Activated CD4-positive, alpha-beta T cell treated with anti-CD3 and anti-CD28 coated beads, Interleukin-2, amount 10 ng/mL, durations not matched to agents 24 days and 14 days (primary cell): ENCODE measurements around the gene HOXB9. TPM values are rescaled to one million over a fixed set of nuclear protein-coding genes. Genes with fewer than 3 reads are reported as not detected.

Source experiments
- DNase-seq: peaks from one replicate; pipeline ENCODE4 v3.0.0; 2022
- H3K27ac Mint-ChIP-seq: one replicate; pipeline ENCODE4 v1.8.0; 2022; ENCODE audit warnings: mild to moderate bottlenecking, mixed read lengths
- H3K27me3 Mint-ChIP-seq: one replicate; pipeline ENCODE4 v1.8.0; 2022; ENCODE audit warnings: mixed read lengths
- H3K36me3 Mint-ChIP-seq: one replicate; pipeline ENCODE4 v1.8.0; 2022; ENCODE audit warnings: low read depth, mild to moderate bottlenecking, mixed read lengths
- H3K4me1 Mint-ChIP-seq: one replicate; pipeline ENCODE4 v1.8.0; 2021; ENCODE audit warnings: mixed read lengths
- H3K4me3 Mint-ChIP-seq: one replicate; pipeline ENCODE4 v1.8.0; 2022; ENCODE audit warnings: mild to moderate bottlenecking, moderate library complexity, mixed read lengths
- H3K9me3 Mint-ChIP-seq: one replicate; pipeline ENCODE4 v1.8.0; 2021; ENCODE audit warnings: mixed read lengths
- intact Hi-C: fragments of 100-400 bp; cut with micrococcal nuclease; formaldehyde crosslinking; loops from one replicate; pipeline ENCODE4 v1.15.1; 2023
- total RNA-seq: library from RNA; stranded (reverse); gene quantifications from 2 replicates; pipeline ENCODE4 v1.2.3, GENCODE V29; 2022

Gene HOXB9
- total RNA-seq, 1 donor from 2014 or later, result 0.30 TPM

GRCh38 chr17:48643697-48644012 is 17.5 kb upstream of the HOXB9 start:
- Mint-ChIP-seq H3K4me1 (peaks cover 21% of the 10 kb centered on the region), H3K27me3 (peaks cover 92% of the 10 kb centered on the region), H3K27ac (no peak overlapping the region), H3K9me3 (no peaks in the 10 kb centered on the region), H3K36me3 (peaks cover 2% of the 10 kb centered on the region), H3K4me3 (no peak overlapping the region)
- DNase-seq, result no peak
- intact Hi-C loops, result loop anchor here (5.0 kb wide), 1 partner anchor 79 kb away; the partner anchor contains the start of genes PRAC1 and PRAC2

GRCh38 chr17:48642843-48643696 is 16.9 kb upstream of the HOXB9 start:
- intact Hi-C loops, result loop anchor here (5.0 kb wide), 1 partner anchor 79 kb away; the partner anchor contains the start of genes PRAC1 and PRAC2
- peaks cover 2% of the 10 kb centered on the region for H3K36me3 Mint-ChIP-seq

GRCh38 chr17:48642059-48642842 is 16.1 kb upstream of the HOXB9 start:
- Mint-ChIP-seq H3K9me3 (no peaks in the 10 kb centered on the region), H3K27me3 (peaks cover 94% of the 10 kb centered on the region), H3K27ac (no peak overlapping the region), H3K4me1 (peaks cover 16% of the 10 kb centered on the region), H3K4me3 (no peak overlapping the region), H3K36me3 (peaks cover 2% of the 10 kb centered on the region)
- intact Hi-C loops, result loop anchor here (5.0 kb wide), 1 partner anchor 80 kb away; the partner anchor contains the start of genes PRAC1 and PRAC2
- peak; percentile 57 for DNase-seq

More at GRCh38 chr17:48642843-48643696, 16.9 kb upstream of the HOXB9 start:
- Mint-ChIP-seq H3K9me3 (no peaks in the 10 kb centered on the region), H3K27me3 (peaks cover 92% of the 10 kb centered on the region), H3K4me1 (peaks cover 21% of the 10 kb centered on the region), H3K27ac (no peak overlapping the region), H3K4me3 (no peak overlapping the region)
- no peak for DNase-seq

GRCh38 chr17:48641541-48642058 is 15.4 kb upstream of the HOXB9 start:
- Mint-ChIP-seq H3K36me3 (peaks cover 2% of the 10 kb centered on the region), H3K9me3 (no peaks in the 10 kb centered on the region), H3K27me3 (peaks cover 96% of the 10 kb centered on the region), H3K4me1 (peaks cover 12% of the 10 kb centered on the region), H3K4me3 (no peak overlapping the region), H3K27ac (peak overlapping the region; percentile 62)
- intact Hi-C loops, result loop anchor here (2.0 to 5.0 kb wide), 2 partner anchors 25 to 81 kb away; partner anchors contain the start of genes PRAC1 and PRAC2
- no peak for DNase-seq

- peaks cover 11% of the 10 kb centered on the region for H3K4me1 Mint-ChIP-seq
- intact Hi-C loops, result loop anchor here (2.0 to 5.0 kb wide), 2 partner anchors 24 to 81 kb away; partner anchors contain the start of genes PRAC1 and PRAC2
- no peak overlapping the region for H3K27ac Mint-ChIP-seq
- peaks cover 97% of the 10 kb centered on the region for H3K27me3 Mint-ChIP-seq
- H3K4me3 Mint-ChIP-seq, result no peak overlapping the region
- peaks cover 2% of the 10 kb centered on the region for H3K36me3 Mint-ChIP-seq
- DNase-seq, result no peak
- no peaks in the 10 kb centered on the region for H3K9me3 Mint-ChIP-seq
Observed at GRCh38 chr17:48640858-48641180, 14.7 kb upstream of the HOXB9 start.

- intact Hi-C loops, result loop anchor here (2.0 to 5.0 kb wide), 2 partner anchors 23 to 82 kb away; partner anchors contain the start of genes PRAC1 and PRAC2
- no peak for DNase-seq
- peaks cover 2% of the 10 kb centered on the region for H3K36me3 Mint-ChIP-seq
- peaks cover 8% of the 10 kb centered on the region for H3K4me1 Mint-ChIP-seq
- no peak overlapping the region for H3K4me3 Mint-ChIP-seq
- peaks cover 97% of the 10 kb centered on the region for H3K27me3 Mint-ChIP-seq
- no peaks in the 10 kb centered on the region for H3K9me3 Mint-ChIP-seq
- H3K27ac Mint-ChIP-seq, result no peak overlapping the region
Observed at GRCh38 chr17:48639982-48640857, 14.1 kb upstream of the HOXB9 start.

- intact Hi-C loops, result no loop called here
- no peak overlapping the region for H3K27ac Mint-ChIP-seq
- H3K36me3 Mint-ChIP-seq, result peaks cover 2% of the 10 kb centered on the region
- H3K9me3 Mint-ChIP-seq, result no peaks in the 10 kb centered on the region
- peaks cover 9% of the 10 kb centered on the region for H3K4me1 Mint-ChIP-seq
- H3K27me3 Mint-ChIP-seq, result peaks cover 97% of the 10 kb centered on the region
- DNase-seq, result no peak
- no peak overlapping the region for H3K4me3 Mint-ChIP-seq
Observed at GRCh38 chr17:48639136-48639535, 13.0 kb upstream of the HOXB9 start.

- Mint-ChIP-seq H3K36me3 (peaks cover 2% of the 10 kb centered on the region), H3K27ac (no peak overlapping the region), H3K9me3 (no peaks in the 10 kb centered on the region), H3K27me3 (peaks cover 94% of the 10 kb centered on the region), H3K4me3 (no peak overlapping the region), H3K4me1 (peaks cover 11% of the 10 kb centered on the region)
- DNase-seq, result no peak
- intact Hi-C loops, result no loop called here
Observed at GRCh38 chr17:48637323-48638260, 11.4 kb upstream of the HOXB9 start.

- Mint-ChIP-seq H3K4me3 (no peak overlapping the region), H3K27ac (no peak overlapping the region)
- intact Hi-C loops, result loop anchor here (1.0 kb wide), 1 partner anchor 10 kb away; the partner anchor contains the start of gene HOXB9
Observed at GRCh38 chr17:48636177-48637018, 10.2 kb upstream of the HOXB9 start.

GRCh38 chr17:48634493-48635208 is 8.5 kb upstream of the HOXB9 start:
- Mint-ChIP-seq H3K4me3 (peak overlapping the region; percentile 47), H3K27ac (no peak overlapping the region)

More at GRCh38 chr17:48636177-48637018, 10.2 kb upstream of the HOXB9 start:
- peak; percentile 91 for DNase-seq
- Mint-ChIP-seq H3K4me1 (peaks cover 8% of the 10 kb centered on the region), H3K36me3 (no peaks in the 10 kb centered on the region), H3K27me3 (peaks cover 92% of the 10 kb centered on the region), H3K9me3 (no peaks in the 10 kb centered on the region)

GRCh38 chr17:48633266-48633677 is 7.1 kb upstream of the HOXB9 start:
- Mint-ChIP-seq H3K4me1 (peaks cover 6% of the 10 kb centered on the region), H3K36me3 (no peaks in the 10 kb centered on the region), H3K9me3 (no peaks in the 10 kb centered on the region), H3K27me3 (peaks cover 89% of the 10 kb centered on the region), H3K4me3 (no peak overlapping the region), H3K27ac (no peak overlapping the region)
- DNase-seq, result no peak
- intact Hi-C loops, result no loop called here

More at GRCh38 chr17:48634493-48635208, 8.5 kb upstream of the HOXB9 start:
- Mint-ChIP-seq H3K27me3 (peaks cover 89% of the 10 kb centered on the region), H3K9me3 (no peaks in the 10 kb centered on the region), H3K4me1 (peaks cover 6% of the 10 kb centered on the region), H3K36me3 (no peaks in the 10 kb centered on the region)
- no peak for DNase-seq
- intact Hi-C loops, result no loop called here
